Measurements from ENCODE around the gene OAF. TPM values are rescaled to one million over a fixed set of nuclear protein-coding genes. Genes with fewer than 3 reads are reported as not detected.
A peak's percentile ranks its signal among the peaks of the same experiment; 100 is the strongest.

OAF gene
- total and polyA plus RNA-seq, 10 donors: 10.6 to 148 (median 73.6) TPM

DNA sequence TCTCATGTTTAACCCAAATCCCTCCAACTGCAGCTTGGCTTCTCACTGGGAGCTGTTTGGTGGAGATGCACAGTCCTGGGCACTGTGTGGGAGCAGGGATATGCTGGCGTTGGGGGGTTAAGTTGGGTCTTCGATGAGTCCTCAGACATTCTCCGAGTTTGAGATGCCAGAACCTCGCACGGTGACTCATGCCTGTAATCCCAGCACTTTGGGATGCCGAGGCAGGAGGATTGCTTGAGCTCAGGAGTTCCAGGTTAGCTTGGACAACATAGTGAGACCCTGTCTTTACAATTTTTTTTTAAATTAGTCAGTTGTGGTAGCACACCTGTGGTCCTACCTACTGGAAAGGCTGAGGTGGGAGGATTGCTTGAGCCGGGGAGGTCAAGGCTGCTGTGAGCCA, 49.8 kb downstream of the OAF start:
- Histone ChIP-seq H3K36me3 (no peaks in the 10 kb centered on the region), H3K4me1 (peaks cover 0 to 2% (median 0%) of the 10 kb centered on the region in 6 donors), H3K27ac (no peak overlapping the region), H3K9me3 (no peaks in the 10 kb centered on the region), H3K4me3 (no peak overlapping the region), H3K27me3 (replicated peaks in 1 of 7) (peaks cover 0 to 64% (median 19%) of the 10 kb centered on the region in 7 donors)
- WGBS, 5 donors: 80 to 91% (median 89%) methylated on average over 7 of the region's 7 CpGs
- TF ChIP-seq POLR2A (IDR thresholded peaks at IDR 0.05) (no peak), POLR2AphosphoS5 (IDR thresholded peaks at IDR 0.05) (no peak)
- TF ChIP-seq, protein P1, sequence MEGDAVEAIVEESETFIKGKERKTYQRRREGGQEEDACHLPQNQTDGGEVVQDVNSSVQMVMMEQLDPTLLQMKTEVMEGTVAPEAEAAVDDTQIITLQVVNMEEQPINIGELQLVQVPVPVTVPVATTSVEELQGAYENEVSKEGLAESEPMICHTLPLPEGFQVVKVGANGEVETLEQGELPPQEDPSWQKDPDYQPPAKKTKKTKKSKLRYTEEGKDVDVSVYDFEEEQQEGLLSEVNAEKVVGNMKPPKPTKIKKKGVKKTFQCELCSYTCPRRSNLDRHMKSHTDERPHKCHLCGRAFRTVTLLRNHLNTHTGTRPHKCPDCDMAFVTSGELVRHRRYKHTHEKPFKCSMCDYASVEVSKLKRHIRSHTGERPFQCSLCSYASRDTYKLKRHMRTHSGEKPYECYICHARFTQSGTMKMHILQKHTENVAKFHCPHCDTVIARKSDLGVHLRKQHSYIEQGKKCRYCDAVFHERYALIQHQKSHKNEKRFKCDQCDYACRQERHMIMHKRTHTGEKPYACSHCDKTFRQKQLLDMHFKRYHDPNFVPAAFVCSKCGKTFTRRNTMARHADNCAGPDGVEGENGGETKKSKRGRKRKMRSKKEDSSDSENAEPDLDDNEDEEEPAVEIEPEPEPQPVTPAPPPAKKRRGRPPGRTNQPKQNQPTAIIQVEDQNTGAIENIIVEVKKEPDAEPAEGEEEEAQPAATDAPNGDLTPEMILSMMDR (IDR thresholded peaks at IDR 0.05 in 8 of 11, conservative IDR thresholded peaks at IDR 0.05 in 3 of 11): no peak
- DNase-seq: peak; percentile 23
- intact Hi-C loops (cut with DNase I; ENCODE audit: low total_unique reads): no loop called here

DNA sequence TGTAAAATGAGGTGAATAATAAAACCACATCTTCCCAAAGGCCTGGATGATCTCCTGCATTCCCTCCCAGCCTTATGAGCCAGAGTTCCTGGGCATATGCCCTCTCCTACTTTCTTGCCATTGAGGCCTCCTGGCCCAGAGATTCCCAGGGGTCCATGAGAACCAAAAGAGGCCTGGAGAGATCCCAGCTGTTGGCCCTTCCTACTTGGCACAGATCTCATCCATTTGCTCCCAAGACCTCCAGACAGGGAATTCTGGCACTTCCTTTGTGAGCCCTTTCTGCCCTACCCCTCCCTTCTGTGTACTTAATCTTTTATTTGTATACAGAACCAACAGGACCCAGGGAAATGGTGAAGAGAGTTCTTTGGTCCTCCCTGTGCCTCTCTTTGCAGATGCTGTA, 50.5 kb downstream of the OAF start:
- H3K36me3 ChIP-seq: no peaks in the 10 kb centered on the region
- TF ChIP-seq POLR2A (IDR thresholded peaks at IDR 0.05) (no peak), POLR2AphosphoS5 (IDR thresholded peaks at IDR 0.05) (no peak)
- TF ChIP-seq, protein P1 (IDR thresholded peaks at IDR 0.05 in 8 of 11, conservative IDR thresholded peaks at IDR 0.05 in 3 of 11): no peak
- H3K4me1 ChIP-seq: no peaks in the 10 kb centered on the region
- peaks cover 0 to 60% (median 12%) of the 10 kb centered on the region in 7 donors for H3K27me3 ChIP-seq (replicated peaks in 1 of 7)
- intact Hi-C loops (cut with DNase I; ENCODE audit: low total_unique reads): no loop called here
- no peaks in the 10 kb centered on the region for H3K9me3 ChIP-seq
- no peak overlapping the region for H3K4me3 ChIP-seq
- H3K27ac ChIP-seq: no peak overlapping the region
- peak; percentile 5 for DNase-seq

DNA sequence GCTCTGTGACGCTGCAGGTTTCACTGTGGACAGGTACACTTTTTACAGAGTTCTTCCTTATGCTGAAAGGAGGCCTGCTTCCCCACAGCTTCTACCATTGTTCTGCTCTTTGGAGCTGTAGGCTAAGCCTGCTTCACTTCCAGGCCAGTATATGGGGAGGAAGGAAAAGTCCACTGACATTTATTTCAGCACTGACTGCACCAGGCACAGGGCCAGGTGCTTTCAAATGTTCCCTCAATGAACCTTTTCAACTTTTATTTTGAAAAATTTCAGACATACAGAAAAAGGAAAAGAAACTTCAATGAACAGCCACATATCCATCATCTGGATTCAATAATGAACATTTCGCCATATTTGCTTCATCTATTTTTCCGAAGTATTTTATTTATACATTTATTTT, 51.1 kb downstream of the OAF start:
- H3K36me3 ChIP-seq: no peaks in the 10 kb centered on the region
- H3K27ac ChIP-seq: no peak overlapping the region
- peaks cover 0 to 60% (median 9%) of the 10 kb centered on the region in 7 donors for H3K27me3 ChIP-seq (replicated peaks in 1 of 7)
- H3K9me3 ChIP-seq: no peaks in the 10 kb centered on the region
- H3K4me1 ChIP-seq: no peaks in the 10 kb centered on the region
- intact Hi-C loops (cut with DNase I; ENCODE audit: low total_unique reads): no loop called here
- DNase-seq: no peak
- no peak for TF ChIP-seq POLR2A (IDR thresholded peaks at IDR 0.05)
- TF ChIP-seq, protein P1 (IDR thresholded peaks at IDR 0.05 in 8 of 11, conservative IDR thresholded peaks at IDR 0.05 in 3 of 11): no peak
- TF ChIP-seq POLR2AphosphoS5 (IDR thresholded peaks at IDR 0.05): no peak
- WGBS, 5 donors: 57 to 94% (median 78%) methylated on average over 3 of the region's 3 CpGs
- no peak overlapping the region for H3K4me3 ChIP-seq

DNA sequence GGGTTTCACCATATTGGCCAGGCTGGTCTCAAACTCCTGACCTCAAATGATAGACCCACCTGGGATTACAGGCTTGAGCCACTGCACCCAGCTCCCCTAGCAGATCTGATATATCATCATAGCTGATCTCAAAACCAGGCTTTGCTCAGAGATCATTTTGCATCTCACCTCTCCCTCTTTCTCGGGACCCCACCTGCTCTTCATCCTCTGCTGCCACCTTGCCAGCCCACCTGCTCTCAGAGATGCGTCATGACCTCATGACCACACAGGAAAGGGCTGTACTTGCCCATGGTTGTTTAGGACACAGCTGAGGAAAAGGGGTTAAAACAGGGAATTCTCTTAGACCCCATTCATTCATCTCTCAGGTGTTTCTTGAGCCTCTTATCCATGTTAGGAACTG, 56.5 kb downstream of the OAF start:
- H3K27ac ChIP-seq: no peak overlapping the region
- peaks cover 0 to 60% (median 13%) of the 10 kb centered on the region in 7 donors for H3K27me3 ChIP-seq (replicated peaks in 1 of 7)
- no peaks in the 10 kb centered on the region for H3K36me3 ChIP-seq
- H3K4me3 ChIP-seq: no peak overlapping the region
- intact Hi-C loops (cut with DNase I; ENCODE audit: low total_unique reads): no loop called here
- WGBS, 5 donors: 44 to 76% (median 56%) methylated on average over 2 of the region's 2 CpGs
- no peak for TF ChIP-seq POLR2A (IDR thresholded peaks at IDR 0.05)
- no peak for TF ChIP-seq POLR2AphosphoS5 (IDR thresholded peaks at IDR 0.05)
- TF ChIP-seq, protein P1 (IDR thresholded peaks at IDR 0.05 in 8 of 11, conservative IDR thresholded peaks at IDR 0.05 in 3 of 11): no peak
- no peaks in the 10 kb centered on the region for H3K4me1 ChIP-seq
- H3K9me3 ChIP-seq: no peaks in the 10 kb centered on the region
- no peak for DNase-seq

Data from spleen (tissue), 11 donors.